ENCODE data around the gene BICD2. TPM values are rescaled to one million over a fixed set of nuclear protein-coding genes. Genes with fewer than 3 reads are reported as not detected.

The BICD2 gene
- polyA plus RNA-seq, 3 donors, result 5.5 to 17.3 (median 14.2) TPM

GRCh38 chr9:92736563-92737215 is 27.9 kb downstream of the BICD2 start:
- 70 to 90% (median 78%) methylated on average over 9 of the region's 9 CpGs for WGBS, 3 donors
- H3K27ac ChIP-seq (ENCODE audit: low read depth, low read length), result no peak overlapping the region

DNA sequence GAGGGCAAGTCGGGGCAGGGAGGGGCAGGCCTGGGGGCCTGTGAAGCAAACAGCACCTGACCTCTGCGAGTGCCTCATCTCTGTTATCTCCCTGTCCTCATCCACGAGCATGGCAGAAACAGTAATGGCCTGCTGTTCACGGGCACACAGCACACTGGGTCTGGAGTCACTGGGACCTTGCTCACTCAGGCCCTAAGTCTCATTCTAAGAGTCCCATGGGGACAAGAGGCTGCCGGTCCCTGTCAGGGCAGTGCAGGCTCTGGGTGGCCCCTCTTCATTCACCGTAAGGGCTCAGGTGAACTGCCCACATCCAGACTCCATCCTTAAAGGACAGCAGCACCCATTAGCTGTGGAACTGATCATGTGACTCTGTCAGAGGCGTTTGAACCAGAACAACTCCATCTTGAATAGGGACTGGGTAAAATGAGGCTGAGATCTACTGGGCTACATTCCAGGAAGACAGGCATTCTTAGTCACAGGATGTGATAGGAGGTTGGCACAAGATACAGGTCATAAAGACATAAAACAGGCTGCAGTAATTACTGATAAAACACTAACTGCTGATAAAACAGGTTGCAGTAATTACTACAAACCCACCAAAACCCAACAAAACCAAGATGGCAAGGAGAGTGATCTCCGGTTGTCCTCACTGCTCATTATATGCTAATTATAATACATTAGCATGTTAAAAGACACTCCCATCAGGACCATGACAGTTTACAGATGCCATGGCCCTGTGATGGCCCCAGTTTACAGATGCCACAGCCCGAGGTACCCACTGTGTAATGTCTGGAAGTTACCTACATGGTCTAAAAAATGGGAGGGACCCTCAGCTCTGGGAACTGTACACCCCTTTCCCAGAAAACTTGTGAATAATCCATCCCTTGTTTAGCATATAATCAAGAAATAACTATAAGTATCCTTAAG is 28.7 kb downstream of the BICD2 start:
- no peak overlapping the region for H3K27ac ChIP-seq (ENCODE audit: low read depth, low read length)
- WGBS, 3 donors, result 81 to 89% (median 81%) methylated on average over 9 of the region's 9 CpGs

DNA sequence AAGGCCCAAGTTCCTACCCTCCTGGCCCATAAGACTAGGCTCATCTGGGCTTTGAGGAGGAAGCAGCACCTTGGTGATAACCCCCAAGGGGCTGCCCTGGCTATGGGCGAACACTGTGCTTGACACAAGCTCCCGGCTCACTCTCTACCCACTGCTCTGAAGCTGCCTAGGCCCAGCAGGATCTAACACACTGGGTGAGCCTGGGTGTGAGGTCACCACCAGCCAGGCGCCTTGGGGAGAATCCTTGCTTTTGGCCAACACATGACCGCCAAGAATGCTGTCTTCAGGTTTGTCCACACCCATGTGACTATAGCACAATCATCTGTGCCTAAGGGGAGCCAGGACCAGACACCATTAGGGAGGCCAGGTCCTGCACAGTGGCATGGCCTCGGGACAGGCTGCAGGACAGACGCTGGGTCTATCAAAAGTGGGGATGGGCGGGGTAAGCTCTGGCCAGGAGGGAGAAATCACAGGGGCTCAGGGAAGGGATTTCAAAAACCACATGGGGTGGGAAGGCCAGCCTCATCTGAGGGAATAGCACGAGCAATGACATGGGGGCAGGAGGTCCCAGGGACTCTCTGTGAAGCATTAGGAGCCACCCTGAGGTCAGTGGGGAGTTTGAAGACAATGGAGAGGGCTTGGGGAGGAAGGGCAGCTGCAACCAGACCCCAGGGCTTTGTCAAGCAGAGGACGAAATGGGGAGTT is 29.6 kb downstream of the BICD2 start:
- WGBS, 3 donors, result 90 to 93% (median 93%) methylated on average over 9 of the region's 9 CpGs

GRCh38 chr9:92730897-92731296 is 33.7 kb downstream of the BICD2 start:
- 92 to 96% (median 93%) methylated on average over 8 of the region's 8 CpGs for WGBS, 3 donors

More for the DNA sequence above, 29.6 kb downstream of the BICD2 start:
- no peak overlapping the region for H3K27ac ChIP-seq (ENCODE audit: low read depth, low read length)

DNA sequence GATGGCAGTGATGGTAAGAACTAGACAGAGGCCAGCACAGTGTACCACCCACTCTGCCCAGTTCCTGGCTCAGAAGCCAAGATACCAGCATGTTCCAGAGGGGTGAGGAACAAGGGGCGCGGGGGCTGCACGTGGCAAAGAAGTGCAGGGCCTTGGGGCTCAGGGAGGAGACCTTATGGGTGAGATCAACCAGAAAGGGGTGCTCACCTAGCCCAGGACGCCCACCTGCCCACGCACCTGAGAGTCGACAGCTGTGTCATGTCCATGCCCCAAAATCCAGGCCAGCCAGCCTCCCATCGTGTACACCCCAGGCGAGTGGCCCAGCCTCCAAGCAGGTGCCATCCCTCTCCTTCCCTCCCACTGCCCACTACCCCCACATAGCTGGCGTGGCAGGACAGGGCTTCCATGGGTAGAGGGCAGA is 34.9 kb downstream of the BICD2 start:
- H3K27ac ChIP-seq (ENCODE audit: low read depth, low read length), result no peak overlapping the region
- 91 to 94% (median 93%) methylated on average over 7 to 9 of the region's 9 CpGs for WGBS, 3 donors

More at GRCh38 chr9:92730897-92731296, 33.7 kb downstream of the BICD2 start:
- no peak overlapping the region for H3K27ac ChIP-seq (ENCODE audit: low read depth, low read length)

DNA sequence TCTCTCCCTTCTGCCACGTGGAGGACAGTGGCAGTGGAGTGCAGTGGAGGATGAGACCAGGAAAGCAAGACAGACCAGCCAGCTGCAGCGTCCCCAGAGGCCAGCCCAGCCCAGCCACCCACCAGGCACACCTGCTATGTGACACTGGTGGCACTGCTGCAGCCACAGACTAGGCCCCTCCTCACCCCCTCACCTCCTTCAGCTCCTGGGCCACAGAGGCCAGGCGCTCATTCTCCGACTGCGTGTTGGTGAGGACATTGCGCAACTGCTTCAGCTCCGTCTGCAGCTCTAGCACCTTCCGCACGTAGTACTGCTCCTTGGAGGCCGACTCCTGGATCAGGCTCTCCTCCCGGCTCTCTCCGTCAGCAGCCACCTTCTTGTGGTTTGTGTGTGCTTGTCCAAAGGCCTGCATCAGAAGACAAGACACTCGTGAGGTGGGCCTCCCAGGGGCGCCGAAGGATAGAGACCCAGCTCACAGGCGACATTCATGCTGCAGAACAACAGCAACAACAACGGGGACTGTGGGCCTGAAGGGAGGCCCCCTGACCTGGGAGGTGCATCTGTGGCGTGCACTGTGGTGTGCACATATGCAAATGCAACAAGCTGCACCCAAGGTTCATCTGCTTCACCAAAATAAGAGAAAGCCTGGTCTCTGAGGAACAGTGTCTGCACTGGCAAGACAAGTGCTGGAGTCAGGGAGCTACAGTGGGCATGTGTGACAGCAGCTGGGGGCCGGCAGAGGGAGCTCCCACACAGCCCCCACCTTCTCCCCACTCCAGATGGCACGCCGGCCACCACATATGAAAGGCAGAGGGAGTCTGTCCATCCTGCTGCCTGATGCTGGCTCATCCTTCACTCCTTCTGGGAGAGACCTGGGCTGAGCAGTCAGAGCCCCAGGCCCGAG is 35.5 kb downstream of the BICD2 start:
- 70 to 93% (median 76%) methylated on average over 21 to 22 of the region's 22 CpGs for WGBS, 3 donors
- no peak overlapping the region for H3K27ac ChIP-seq (ENCODE audit: low read depth, low read length)

DNA sequence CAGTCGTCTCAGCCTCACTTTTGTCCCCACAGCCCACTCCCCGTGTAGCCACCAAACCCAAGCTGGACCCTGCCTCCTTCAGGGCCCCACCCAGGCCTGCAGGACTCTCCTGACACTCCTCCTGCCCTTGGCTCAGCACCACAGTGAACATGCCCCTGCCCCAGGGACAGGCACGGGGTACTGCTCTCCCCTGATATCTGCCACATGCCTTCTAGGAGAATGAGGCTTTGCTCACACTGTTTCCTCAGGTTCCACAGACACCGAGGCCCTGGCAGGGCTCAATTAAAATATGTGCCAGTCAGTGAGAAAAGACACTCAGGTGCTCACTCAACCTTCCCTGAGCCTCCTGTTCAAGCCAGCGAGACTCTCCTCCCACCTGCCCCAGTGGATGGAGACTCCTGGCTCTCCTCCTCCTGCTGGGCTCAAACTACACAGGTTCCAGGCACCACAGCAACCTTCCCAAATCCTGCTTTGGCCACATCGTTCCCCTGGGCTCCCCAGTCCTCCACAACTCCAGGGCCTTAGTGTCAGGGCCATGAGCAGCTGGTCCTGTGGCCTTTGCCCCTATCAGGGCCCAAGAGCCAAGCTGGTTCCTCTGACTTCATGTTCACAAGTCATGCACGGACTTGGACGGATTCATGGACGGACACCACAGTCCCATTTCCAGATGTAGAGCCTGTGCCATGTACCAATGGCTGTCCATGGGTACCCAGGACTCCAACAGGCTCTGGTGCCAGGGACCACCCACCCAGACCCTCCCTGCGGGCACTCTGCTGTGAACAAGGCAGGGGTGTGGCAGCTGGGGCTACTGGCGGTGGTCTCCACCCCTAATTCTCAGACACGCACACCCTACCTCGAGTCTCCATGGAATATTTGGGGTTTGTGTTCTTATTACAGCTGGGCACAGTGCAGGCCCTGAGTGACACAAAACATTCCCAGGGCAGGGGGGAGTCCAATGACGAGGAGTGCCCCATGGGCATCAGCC is 36.6 kb downstream of the BICD2 start:
- H3K27ac ChIP-seq (ENCODE audit: low read depth, low read length), result no peak overlapping the region
- 90 to 91% (median 90%) methylated on average over 14 of the region's 14 CpGs for WGBS, 3 donors

DNA sequence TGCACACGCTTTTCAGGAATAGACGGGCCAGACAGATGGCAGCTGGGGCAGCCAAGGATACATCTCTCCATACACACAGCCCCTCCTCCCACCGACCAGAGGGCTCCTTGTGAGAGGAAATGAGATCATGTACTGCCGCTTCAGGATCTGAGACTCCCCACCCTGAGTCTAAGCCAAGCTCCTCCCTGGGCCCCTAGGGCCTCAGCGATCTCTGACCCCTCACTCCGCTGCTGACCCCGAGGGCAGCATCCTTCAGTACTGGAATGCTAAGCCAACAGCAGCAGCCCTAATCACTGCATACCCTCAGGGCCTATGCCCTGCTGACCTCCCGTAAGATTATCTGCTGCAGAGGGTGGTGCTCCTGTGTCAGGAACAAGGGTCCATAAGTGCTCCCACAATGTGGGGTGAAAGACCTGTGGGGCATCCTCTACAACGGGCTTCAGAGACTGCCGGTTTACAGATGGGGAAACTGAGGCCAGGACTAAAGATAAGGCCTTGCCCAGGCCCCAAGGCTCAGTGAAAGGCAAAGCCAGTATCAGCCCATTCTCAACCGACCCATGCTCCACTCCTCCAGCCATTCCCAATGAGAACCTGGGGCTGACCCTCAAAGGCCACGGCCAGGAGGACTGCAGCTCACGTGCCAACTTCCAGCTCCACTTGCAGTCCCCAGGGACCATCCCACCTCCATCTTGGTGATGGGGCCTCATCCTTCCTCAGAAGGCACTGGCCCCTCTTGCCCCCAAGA is 37.5 kb downstream of the BICD2 start:
- WGBS, 3 donors, result 58 to 75% (median 58%) methylated on average over 13 of the region's 13 CpGs
- no peak overlapping the region for H3K27ac ChIP-seq (ENCODE audit: low read depth, low read length)

DNA sequence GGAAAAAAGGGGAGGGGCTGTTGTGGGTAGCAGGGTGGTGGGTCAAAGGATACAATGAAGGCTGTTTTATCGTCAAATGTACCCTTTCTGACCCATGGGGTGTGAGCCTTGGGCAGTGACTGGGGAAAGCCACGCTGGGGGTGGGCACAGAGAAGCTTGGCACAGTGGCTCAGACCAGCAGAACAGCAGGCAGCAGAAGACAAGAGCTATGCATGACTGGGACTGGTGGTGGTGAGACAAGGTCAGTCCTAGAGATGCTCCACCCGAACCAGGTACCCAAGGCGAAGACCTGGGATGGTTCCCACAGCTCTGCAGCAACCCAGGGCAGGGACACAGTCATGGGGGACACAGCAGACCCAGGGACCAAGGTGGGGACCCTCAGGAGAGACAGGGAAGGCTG is 38.3 kb downstream of the BICD2 start:
- WGBS, 3 donors, result 77 to 91% (median 89%) methylated on average over 4 of the region's 4 CpGs
- H3K27ac ChIP-seq (ENCODE audit: low read depth, low read length), result no peak overlapping the region

GRCh38 chr9:92725766-92726165 is 38.9 kb downstream of the BICD2 start:
- H3K27ac ChIP-seq (ENCODE audit: low read depth, low read length), result no peak overlapping the region
- 92 to 100% (median 100%) methylated on average over 1 of the region's 1 CpG for WGBS, 3 donors

DNA sequence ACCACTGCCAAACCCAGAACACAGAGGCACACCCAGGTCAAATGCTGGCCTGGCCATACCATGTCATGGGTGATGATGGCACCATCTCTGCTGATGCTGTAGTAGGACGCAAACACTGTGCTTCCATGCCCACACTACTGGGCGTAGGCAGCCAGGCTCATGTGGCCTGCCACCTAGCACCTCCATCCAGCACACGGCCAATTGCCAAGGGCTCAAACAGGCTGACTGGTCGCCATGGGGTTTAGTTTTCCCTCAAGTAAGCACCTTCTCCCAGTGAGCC is 39.4 kb downstream of the BICD2 start:
- 98 to 99% (median 99%) methylated on average over 4 of the region's 4 CpGs for WGBS, 3 donors
- no peak overlapping the region for H3K27ac ChIP-seq (ENCODE audit: low read depth, low read length)

DNA sequence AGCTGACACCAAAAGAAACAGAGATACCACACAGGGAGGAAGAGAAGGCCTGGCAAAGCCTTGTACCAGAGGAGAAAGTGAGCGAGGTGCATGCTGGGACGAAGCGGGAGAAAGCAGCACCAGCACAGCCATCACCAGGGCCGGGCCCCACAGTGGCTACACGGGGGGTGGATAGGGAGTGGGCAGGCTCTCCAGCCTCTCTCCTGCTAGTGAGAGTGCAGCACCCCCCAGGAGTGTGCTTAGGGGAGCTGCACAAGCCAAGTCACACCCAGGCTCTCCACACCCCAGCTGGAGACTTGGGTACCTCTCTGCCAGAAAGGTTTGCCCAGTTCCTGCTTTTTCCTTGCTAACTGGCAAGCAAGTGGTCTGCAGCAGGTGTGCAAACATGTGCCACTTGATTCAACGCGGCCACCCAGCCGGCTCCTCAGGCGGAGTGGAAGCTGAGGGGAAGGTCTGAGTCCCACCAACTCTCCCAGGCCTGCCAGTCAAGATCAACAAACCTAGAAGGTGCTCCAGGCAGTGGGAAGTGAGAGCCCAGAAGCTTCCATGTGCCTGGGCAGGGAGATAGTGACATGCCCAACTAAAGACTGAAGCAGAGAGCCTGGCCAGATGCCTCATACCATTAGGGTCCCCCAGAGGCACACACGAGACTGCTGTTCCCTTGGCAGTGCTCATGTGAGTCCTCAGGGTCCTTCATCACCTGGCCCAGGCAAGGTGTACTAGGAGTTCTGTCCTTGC is 39.9 kb downstream of the BICD2 start:
- 93 to 95% (median 94%) methylated on average over 10 of the region's 10 CpGs for WGBS, 3 donors
- no peak overlapping the region for H3K27ac ChIP-seq (ENCODE audit: low read depth, low read length)

DNA sequence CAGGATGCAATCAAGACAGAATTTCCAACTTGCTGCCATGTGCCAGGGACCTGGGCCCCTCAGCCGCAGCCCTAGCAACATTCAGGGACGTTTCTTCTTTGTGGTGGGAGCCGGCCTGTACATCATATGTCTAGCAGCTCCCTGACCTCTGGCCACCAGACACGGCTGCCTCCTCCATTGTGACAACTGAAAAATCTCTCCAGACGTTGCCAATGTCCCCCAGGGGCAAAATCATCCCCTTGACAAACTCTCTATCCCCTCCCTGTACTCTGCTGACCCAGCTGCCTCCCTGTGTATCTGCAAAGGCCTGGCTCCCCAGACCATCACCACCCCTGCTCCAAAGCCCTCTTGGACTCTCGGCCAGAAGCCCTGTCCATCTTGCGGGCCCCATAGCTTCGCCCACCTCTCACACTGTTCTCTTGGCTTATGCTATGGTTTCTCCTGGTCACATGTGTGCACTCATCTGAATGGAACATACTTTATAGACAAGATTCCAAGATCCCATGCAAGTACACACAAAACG is 40.8 kb downstream of the BICD2 start:
- no peak overlapping the region for H3K27ac ChIP-seq (ENCODE audit: low read depth, low read length)
- WGBS, 3 donors, result 70 to 83% (median 74%) methylated on average over 9 of the region's 9 CpGs

DNA sequence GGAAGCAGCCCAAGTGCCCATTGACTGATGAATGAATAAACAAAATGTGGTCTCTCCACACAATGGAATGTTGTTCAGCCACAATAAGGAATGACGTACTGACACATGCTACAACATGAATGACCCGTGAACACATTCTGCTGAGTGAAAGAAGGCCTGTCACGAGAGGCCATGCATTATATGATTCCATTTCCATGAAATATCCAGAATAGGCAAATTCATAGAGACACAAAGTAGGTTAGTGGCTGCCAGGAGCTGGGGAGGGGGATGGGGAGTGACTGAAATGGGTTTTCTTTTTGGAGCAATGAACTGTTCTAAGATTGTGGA is 41.4 kb downstream of the BICD2 start:
- 72 to 88% (median 81%) methylated on average over 3 of the region's 3 CpGs for WGBS, 3 donors
- no peak overlapping the region for H3K27ac ChIP-seq (ENCODE audit: low read depth, low read length)

DNA sequence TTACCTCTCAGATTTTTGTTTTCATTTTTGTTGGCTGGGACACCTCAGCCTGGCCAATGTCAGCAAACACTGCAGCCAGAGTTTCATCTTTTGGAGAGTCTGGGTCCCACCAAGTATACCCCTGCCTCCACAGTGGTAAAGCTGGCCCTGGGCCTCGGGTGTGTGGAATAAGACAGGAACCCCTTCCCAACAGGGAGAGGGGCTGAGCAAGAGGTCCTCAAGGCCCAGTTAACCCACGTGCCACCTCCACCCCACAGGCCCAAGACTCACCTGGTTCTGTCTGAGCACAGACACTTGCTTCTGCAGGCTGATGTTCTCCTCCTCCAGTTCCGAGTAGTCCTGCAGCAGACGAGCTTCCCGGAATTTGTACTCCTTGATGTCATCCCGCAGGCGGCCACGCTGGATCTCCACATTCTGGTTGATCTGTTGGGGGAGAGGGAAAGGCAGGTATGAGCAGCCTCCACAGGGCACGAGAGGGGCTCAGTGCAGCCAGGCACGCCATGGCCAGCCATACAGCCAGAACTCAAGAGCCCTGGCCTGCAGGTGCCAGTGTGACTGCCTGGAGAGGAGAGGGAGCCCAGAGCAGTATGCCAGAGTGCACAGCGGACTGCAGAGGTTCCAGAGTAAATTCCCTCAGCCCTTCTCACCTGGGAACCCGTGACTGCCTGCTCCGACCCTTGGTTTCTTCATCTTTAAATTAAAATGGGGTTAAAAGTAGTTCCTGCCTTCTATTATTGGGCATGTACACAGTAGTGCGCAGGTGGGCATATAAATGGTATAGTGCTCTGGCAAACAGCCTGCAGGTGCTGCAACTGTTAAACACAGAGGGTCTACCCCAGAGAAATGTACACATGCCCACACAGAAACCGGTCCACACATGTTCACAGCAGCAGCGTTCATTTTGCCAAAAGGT is 42.0 kb downstream of the BICD2 start:
- 91 to 92% (median 92%) methylated on average over 16 of the region's 16 CpGs for WGBS, 3 donors
- H3K27ac ChIP-seq (ENCODE audit: low read depth, low read length), result no peak overlapping the region

Measured in adipose tissue (tissue), 3 donors.